Measurements from ENCODE around the gene CHMP4B. TPM values are rescaled to one million over a fixed set of nuclear protein-coding genes. Genes with fewer than 3 reads are reported as not detected.

The CHMP4B gene
- polyA plus RNA-seq, 1 of the 3 experiments (the other 2 are of a cell fraction): 123 TPM

GRCh38 chr20:33785503-33785902 is 25.6 kb upstream of the CHMP4B start:
- Histone ChIP-seq H3F3A (replicated peaks; ENCODE audit: insufficient read depth) (peaks cover 12% of the 10 kb centered on the region), H3K9me3 (no peaks in the 10 kb centered on the region), H3K27ac (ENCODE audit: low read depth in 2 of 2, low read length in 1 of 2) (no peak overlapping the region), H2AFZ (ENCODE audit: low read depth) (no peak overlapping the region), H3K36me3 (replicated peaks in 1 of 2; ENCODE audit: control insufficient read depth in 1 of 2, insufficient read depth in 2 of 2, low read length in 1 of 2) (no peaks in the 10 kb centered on the region), H3K4me1 (ENCODE audit: control insufficient read depth in 1 of 2, insufficient read depth in 2 of 2, low read depth in 1 of 2, low read length in 1 of 2) (peaks cover 7 to 25% of the 10 kb centered on the region in 2 experiments; a peak in 2 of 4 replicates), H3K79me2 (ENCODE audit: insufficient read depth) (no peaks in the 10 kb centered on the region), H3K9me2 (no peaks in the 10 kb centered on the region), H3K9ac (no peak overlapping the region), H3K4me3 (ENCODE audit: low read depth in 2 of 2, low read length in 1 of 2) (no peak overlapping the region), H4K20me1 (ENCODE audit: insufficient read depth) (no peaks in the 10 kb centered on the region), H3K27me3 (ENCODE audit: insufficient read depth) (no peaks in the 10 kb centered on the region), H3K4me2 (no peak overlapping the region)
- DNase-seq: no peak
- POLR2A ChIA-PET: no interaction called here
- 96% methylated on average over 4 of the region's 5 CpGs for WGBS (ENCODE audit: low lambda C conversion rate)
- TF ChIP-seq SMC3 (IDR thresholded peaks at IDR 0.05; ENCODE audit: low read depth, low read length) (no peak), MEF2A (IDR thresholded peaks at IDR 0.05; ENCODE audit: borderline replicate concordance, low read depth) (no peak)
- CTCF ChIA-PET: no interaction called here

- H3K36me3 ChIP-seq (replicated peaks in 1 of 2; ENCODE audit: control insufficient read depth in 1 of 2, insufficient read depth in 2 of 2, low read length in 1 of 2): no peaks in the 10 kb centered on the region
- TF ChIP-seq YY1 (IDR thresholded peaks at IDR 0.05; ENCODE audit: low read depth) (no peak), TAF1 (IDR thresholded peaks at IDR 0.05; ENCODE audit: borderline replicate concordance, low read depth, low read length) (no peak), USF1 (IDR thresholded peaks at IDR 0.05; ENCODE audit: borderline replicate concordance, low read depth) (no peak), POLR2AphosphoS5 (IDR thresholded peaks at IDR 0.05; ENCODE audit: low read depth, low read length) (no peak), NRF1 (IDR thresholded peaks at IDR 0.05; ENCODE audit: low read depth, low read length) (no peak), NFIC (IDR thresholded peaks at IDR 0.05; ENCODE audit: borderline replicate concordance) (no peak), ELF1 (IDR thresholded peaks at IDR 0.05) (no peak), IRF3 (IDR thresholded peaks at IDR 0.05; ENCODE audit: low read depth, low read length) (no peak), USF2 (IDR thresholded peaks at IDR 0.05; ENCODE audit: borderline replicate concordance, low read depth, low read length) (no peak), SIN3A (IDR thresholded peaks at IDR 0.05; ENCODE audit: borderline replicate concordance, low read depth, low read length) (no peak), TCF12 (IDR thresholded peaks at IDR 0.05) (no peak), FOXM1 (IDR thresholded peaks at IDR 0.05; ENCODE audit: low read depth) (no peak), RCOR1 (IDR thresholded peaks at IDR 0.05; ENCODE audit: low read length) (no peak), CTCF (IDR thresholded peaks at IDR 0.05) (no peak), RXRA (IDR thresholded peaks at IDR 0.05; ENCODE audit: borderline replicate concordance, low read depth) (no peak), EZH2phosphoT487 (IDR thresholded peaks at IDR 0.05; ENCODE audit: borderline replicate concordance, low read depth) (no peak), RAD21 (IDR thresholded peaks at IDR 0.05; ENCODE audit: low read length) (no peak), EP300 (IDR thresholded peaks at IDR 0.05; ENCODE audit: borderline replicate concordance in 1 of 2, low read depth in 1 of 2, low read length in 1 of 2) (no peak)
- TF ChIP-seq, protein P1, sequence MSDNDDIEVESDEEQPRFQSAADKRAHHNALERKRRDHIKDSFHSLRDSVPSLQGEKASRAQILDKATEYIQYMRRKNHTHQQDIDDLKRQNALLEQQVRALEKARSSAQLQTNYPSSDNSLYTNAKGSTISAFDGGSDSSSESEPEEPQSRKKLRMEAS (IDR thresholded peaks at IDR 0.05; ENCODE audit: low read depth): no peak
- ChIA-PET CTCF (no interaction called here), POLR2A (no interaction called here)
- no peak for DNase-seq
- no peak overlapping the region for H3K9ac ChIP-seq
- H3K9me2 ChIP-seq: no peaks in the 10 kb centered on the region
- peaks cover 7 to 23% of the 10 kb centered on the region in 2 experiments; a peak in 2 of 4 replicates for H3K4me1 ChIP-seq (ENCODE audit: control insufficient read depth in 1 of 2, insufficient read depth in 2 of 2, low read depth in 1 of 2, low read length in 1 of 2)
- H3K4me3 ChIP-seq (ENCODE audit: low read depth in 2 of 2, low read length in 1 of 2): no peak overlapping the region
- no peaks in the 10 kb centered on the region for H3K27me3 ChIP-seq (ENCODE audit: insufficient read depth)
- H3K4me2 ChIP-seq: no peak overlapping the region
- 91% methylated on average over 9 of the region's 9 CpGs for WGBS (ENCODE audit: low lambda C conversion rate)
- no peaks in the 10 kb centered on the region for H4K20me1 ChIP-seq (ENCODE audit: insufficient read depth)
- no peak overlapping the region for H2AFZ ChIP-seq (ENCODE audit: low read depth)
- no peaks in the 10 kb centered on the region for H3K9me3 ChIP-seq
- no peaks in the 10 kb centered on the region for H3K79me2 ChIP-seq (ENCODE audit: insufficient read depth)
- no peak overlapping the region for H3K27ac ChIP-seq (ENCODE audit: low read depth in 2 of 2, low read length in 1 of 2)
- H3F3A ChIP-seq (replicated peaks; ENCODE audit: insufficient read depth): peaks cover 12% of the 10 kb centered on the region
Observed at GRCh38 chr20:33787253-33787891, 23.8 kb upstream of the CHMP4B start.

Measured in SK-N-SH (cell line).